HEK293 (cell line): Measurements from ENCODE around the gene PIEZO1.

Experiments used
- CTCF ChIA-PET: fragments of 350-600 bp; formaldehyde crosslinking; extraction: SDS; loops from one replicate; lab custom pipeline; 2021; ENCODE audit warnings: antibody characterized with exemption; lab: Yijun Ruan, JAX
- POLR2A ChIA-PET: fragments of 300-600 bp; formaldehyde crosslinking; extraction: SDS; loops from one replicate; lab custom pipeline; 2020; ENCODE audit warnings: antibody characterized with exemption, inconsistent platforms; lab: Yijun Ruan, JAX
- H3K27ac ChIP-seq: fragments of 200-500 bp; sonication (Bioruptor generic); 2 replicates; pipeline ENCODE4 v1.5.1; 2014; ENCODE audit warnings: low read depth, low read length, control low read depth, inconsistent platforms; ENCODE audit errors: extremely low read depth
- H3K36me3 ChIP-seq, 2 experiments: fragments of 200-500 bp in 1 of 2; sonication (Bioruptor generic) in 1 of 2; 1 replicate in 1 of 2; 2 replicates in 1 of 2; pipeline ENCODE4 v1.5.1; 2014 to 2017; ENCODE audit warnings: inconsistent platforms in 2 of 2, low read length in 2 of 2; ENCODE audit not compliant: control insufficient read depth in 2 of 2, insufficient read depth in 1 of 2
- H3K4me1 ChIP-seq: fragments of 200-500 bp; sonication (Bioruptor generic); 2 replicates; pipeline ENCODE4 v1.5.1; 2014; ENCODE audit warnings: mild to moderate bottlenecking, low read length, inconsistent platforms; ENCODE audit not compliant: control insufficient read depth, insufficient read depth
- H3K4me3 ChIP-seq: 2 replicates; pipeline ENCODE4 v1.5.1; 2011; ENCODE audit warnings: low read depth, mild to moderate bottlenecking, control low read depth, low read length, moderate library complexity
- H3K9me3 ChIP-seq: fragments of 200-500 bp; sonication (Bioruptor generic); 2 replicates; pipeline ENCODE4 v1.5.1; 2014; ENCODE audit warnings: low read depth, low read length, inconsistent platforms; ENCODE audit not compliant: control insufficient read depth, insufficient read depth
- GLI2 ChIP-seq: fragments of 450-650 bp; formaldehyde crosslinking; IDR thresholded peaks from 2 replicates; pipeline ENCODE4; 2017; ENCODE audit warnings: missing biosample characterization, missing genetic modification characterization, low read depth, borderline replicate concordance
- GLIS1 ChIP-seq: fragments of 450-650 bp; formaldehyde crosslinking; IDR thresholded peaks from 2 replicates; pipeline ENCODE4 v1.5.1; 2016; ENCODE audit warnings: missing biosample characterization, missing genetic modification characterization
- MYNN ChIP-seq: fragments of 450-650 bp; formaldehyde crosslinking; IDR thresholded peaks from 2 replicates; pipeline ENCODE4 v1.5.1; 2016; ENCODE audit warnings: missing biosample characterization, missing genetic modification characterization, borderline replicate concordance
- MZF1 ChIP-seq: fragments of 450-650 bp; formaldehyde crosslinking; IDR thresholded peaks from 2 replicates; pipeline ENCODE4 v1.5.1; 2017; ENCODE audit warnings: missing biosample characterization, missing genetic modification characterization, borderline replicate concordance
- SCRT1 ChIP-seq: fragments of 450-650 bp; formaldehyde crosslinking; IDR thresholded peaks from 2 replicates; pipeline ENCODE4 v1.5.1; 2016; ENCODE audit warnings: missing biosample characterization, missing genetic modification characterization, borderline replicate concordance
- SCRT2 ChIP-seq: fragments of 450-650 bp; formaldehyde crosslinking; IDR thresholded peaks from 2 replicates; pipeline ENCODE4 v1.5.1; 2016; ENCODE audit warnings: missing biosample characterization, missing genetic modification characterization
- SP2 ChIP-seq: fragments of 450-650 bp; formaldehyde crosslinking; IDR thresholded peaks from 2 replicates; pipeline ENCODE4 v1.5.1; 2016; ENCODE audit warnings: missing biosample characterization, missing genetic modification characterization
- WT1 ChIP-seq: fragments of 450-650 bp; formaldehyde crosslinking; IDR thresholded peaks from 2 replicates; pipeline ENCODE4 v1.5.1; 2016; ENCODE audit warnings: missing biosample characterization, missing genetic modification characterization
- ZBTB48 ChIP-seq: fragments of 450-650 bp; formaldehyde crosslinking; IDR thresholded peaks from 2 replicates; pipeline ENCODE4 v1.5.1; 2016; ENCODE audit warnings: missing biosample characterization, missing genetic modification characterization
- ZBTB7A ChIP-seq: fragments of 450-650 bp; formaldehyde crosslinking; IDR thresholded peaks from 2 replicates; pipeline ENCODE4 v1.5.1; 2016; ENCODE audit warnings: low read depth, missing biosample characterization, missing genetic modification characterization
- ZFHX2 ChIP-seq: fragments of 450-650 bp; formaldehyde crosslinking; conservative IDR thresholded peaks from 2 replicates; pipeline ENCODE4 v1.5.1; 2016; ENCODE audit warnings: missing biosample characterization, missing genetic modification characterization
- ZNF155 ChIP-seq: fragments of 450-650 bp; formaldehyde crosslinking; IDR thresholded peaks from 2 replicates; pipeline ENCODE4 v1.5.1; 2016; ENCODE audit warnings: missing biosample characterization, missing genetic modification characterization
- ZNF184 ChIP-seq: fragments of 450-650 bp; IDR thresholded peaks from 2 replicates; pipeline ENCODE4 v1.5.1; 2018; ENCODE audit warnings: missing biosample characterization, mild to moderate bottlenecking, missing genetic modification characterization
- ZNF221 ChIP-seq: fragments of 450-650 bp; formaldehyde crosslinking; IDR thresholded peaks from 2 replicates; pipeline ENCODE4 v1.5.1; 2017; ENCODE audit warnings: missing biosample characterization, missing genetic modification characterization, borderline replicate concordance
- ZNF24 ChIP-seq: fragments of 450-650 bp; formaldehyde crosslinking; IDR thresholded peaks from 2 replicates; pipeline ENCODE4 v1.5.1; 2016; ENCODE audit warnings: missing biosample characterization, missing genetic modification characterization
- ZNF324 ChIP-seq: fragments of 450-650 bp; formaldehyde crosslinking; IDR thresholded peaks from 2 replicates; pipeline ENCODE4 v1.5.1; 2016; ENCODE audit warnings: missing biosample characterization, missing genetic modification characterization
- ZNF391 ChIP-seq: fragments of 450-650 bp; formaldehyde crosslinking; IDR thresholded peaks from 2 replicates; pipeline ENCODE4 v1.5.1; 2016; ENCODE audit warnings: low read depth, missing biosample characterization, missing genetic modification characterization, borderline replicate concordance
- ZNF404 ChIP-seq: fragments of 450-650 bp; formaldehyde crosslinking; IDR thresholded peaks from 2 replicates; pipeline ENCODE4 v1.5.1; 2017; ENCODE audit warnings: missing biosample characterization, missing genetic modification characterization
- ZNF416 ChIP-seq: fragments of 450-650 bp; formaldehyde crosslinking; IDR thresholded peaks from 2 replicates; pipeline ENCODE4 v1.5.1; 2016; ENCODE audit warnings: missing biosample characterization, missing genetic modification characterization
- ZNF544 ChIP-seq: fragments of 450-650 bp; formaldehyde crosslinking; IDR thresholded peaks from 2 replicates; pipeline ENCODE4 v1.5.0; 2017; ENCODE audit warnings: missing biosample characterization, missing genetic modification characterization
- ZNF585B ChIP-seq: fragments of 450-650 bp; formaldehyde crosslinking; IDR thresholded peaks from 2 replicates; pipeline ENCODE4 v1.5.1; 2016; ENCODE audit warnings: missing biosample characterization, missing genetic modification characterization
- ZNF626 ChIP-seq: fragments of 450-650 bp; sonication (Bioruptor Pico); formaldehyde crosslinking; IDR thresholded peaks from 2 replicates; pipeline ENCODE4 v1.5.1; 2018; ENCODE audit warnings: missing biosample characterization, missing genetic modification characterization, inconsistent platforms
- ZNF76 ChIP-seq: fragments of 450-650 bp; formaldehyde crosslinking; IDR thresholded peaks from 2 replicates; pipeline ENCODE4; 2016; ENCODE audit warnings: low read depth, missing biosample characterization, missing genetic modification characterization, borderline replicate concordance
- ZNF785 ChIP-seq: fragments of 450-650 bp; formaldehyde crosslinking; IDR thresholded peaks from 2 replicates; pipeline ENCODE4 v1.5.1; 2016; ENCODE audit warnings: missing biosample characterization, missing genetic modification characterization
- ZSCAN16 ChIP-seq: fragments of 450-650 bp; formaldehyde crosslinking; IDR thresholded peaks from 2 replicates; pipeline ENCODE4 v1.5.1; 2016; ENCODE audit warnings: missing biosample characterization, missing genetic modification characterization
- TF ChIP-seq, protein P1 (sequence below): fragments of 450-650 bp; formaldehyde crosslinking; IDR thresholded peaks from 2 replicates; pipeline ENCODE4 v1.5.1; 2016; ENCODE audit warnings: missing biosample characterization, missing genetic modification characterization
- TF ChIP-seq, protein P2 (sequence below): fragments of 450-650 bp; formaldehyde crosslinking; IDR thresholded peaks from 2 replicates; pipeline ENCODE4 v1.5.1; 2017; ENCODE audit warnings: missing biosample characterization, missing genetic modification characterization
- TF ChIP-seq, protein P3 (sequence below): fragments of 450-650 bp; formaldehyde crosslinking; IDR thresholded peaks from 2 replicates; pipeline ENCODE4 v1.5.0; 2017; ENCODE audit warnings: missing biosample characterization, missing genetic modification characterization, borderline replicate concordance

PIEZO1 gene, protein sequence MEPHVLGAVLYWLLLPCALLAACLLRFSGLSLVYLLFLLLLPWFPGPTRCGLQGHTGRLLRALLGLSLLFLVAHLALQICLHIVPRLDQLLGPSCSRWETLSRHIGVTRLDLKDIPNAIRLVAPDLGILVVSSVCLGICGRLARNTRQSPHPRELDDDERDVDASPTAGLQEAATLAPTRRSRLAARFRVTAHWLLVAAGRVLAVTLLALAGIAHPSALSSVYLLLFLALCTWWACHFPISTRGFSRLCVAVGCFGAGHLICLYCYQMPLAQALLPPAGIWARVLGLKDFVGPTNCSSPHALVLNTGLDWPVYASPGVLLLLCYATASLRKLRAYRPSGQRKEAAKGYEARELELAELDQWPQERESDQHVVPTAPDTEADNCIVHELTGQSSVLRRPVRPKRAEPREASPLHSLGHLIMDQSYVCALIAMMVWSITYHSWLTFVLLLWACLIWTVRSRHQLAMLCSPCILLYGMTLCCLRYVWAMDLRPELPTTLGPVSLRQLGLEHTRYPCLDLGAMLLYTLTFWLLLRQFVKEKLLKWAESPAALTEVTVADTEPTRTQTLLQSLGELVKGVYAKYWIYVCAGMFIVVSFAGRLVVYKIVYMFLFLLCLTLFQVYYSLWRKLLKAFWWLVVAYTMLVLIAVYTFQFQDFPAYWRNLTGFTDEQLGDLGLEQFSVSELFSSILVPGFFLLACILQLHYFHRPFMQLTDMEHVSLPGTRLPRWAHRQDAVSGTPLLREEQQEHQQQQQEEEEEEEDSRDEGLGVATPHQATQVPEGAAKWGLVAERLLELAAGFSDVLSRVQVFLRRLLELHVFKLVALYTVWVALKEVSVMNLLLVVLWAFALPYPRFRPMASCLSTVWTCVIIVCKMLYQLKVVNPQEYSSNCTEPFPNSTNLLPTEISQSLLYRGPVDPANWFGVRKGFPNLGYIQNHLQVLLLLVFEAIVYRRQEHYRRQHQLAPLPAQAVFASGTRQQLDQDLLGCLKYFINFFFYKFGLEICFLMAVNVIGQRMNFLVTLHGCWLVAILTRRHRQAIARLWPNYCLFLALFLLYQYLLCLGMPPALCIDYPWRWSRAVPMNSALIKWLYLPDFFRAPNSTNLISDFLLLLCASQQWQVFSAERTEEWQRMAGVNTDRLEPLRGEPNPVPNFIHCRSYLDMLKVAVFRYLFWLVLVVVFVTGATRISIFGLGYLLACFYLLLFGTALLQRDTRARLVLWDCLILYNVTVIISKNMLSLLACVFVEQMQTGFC (N-terminal part only)

DNA sequence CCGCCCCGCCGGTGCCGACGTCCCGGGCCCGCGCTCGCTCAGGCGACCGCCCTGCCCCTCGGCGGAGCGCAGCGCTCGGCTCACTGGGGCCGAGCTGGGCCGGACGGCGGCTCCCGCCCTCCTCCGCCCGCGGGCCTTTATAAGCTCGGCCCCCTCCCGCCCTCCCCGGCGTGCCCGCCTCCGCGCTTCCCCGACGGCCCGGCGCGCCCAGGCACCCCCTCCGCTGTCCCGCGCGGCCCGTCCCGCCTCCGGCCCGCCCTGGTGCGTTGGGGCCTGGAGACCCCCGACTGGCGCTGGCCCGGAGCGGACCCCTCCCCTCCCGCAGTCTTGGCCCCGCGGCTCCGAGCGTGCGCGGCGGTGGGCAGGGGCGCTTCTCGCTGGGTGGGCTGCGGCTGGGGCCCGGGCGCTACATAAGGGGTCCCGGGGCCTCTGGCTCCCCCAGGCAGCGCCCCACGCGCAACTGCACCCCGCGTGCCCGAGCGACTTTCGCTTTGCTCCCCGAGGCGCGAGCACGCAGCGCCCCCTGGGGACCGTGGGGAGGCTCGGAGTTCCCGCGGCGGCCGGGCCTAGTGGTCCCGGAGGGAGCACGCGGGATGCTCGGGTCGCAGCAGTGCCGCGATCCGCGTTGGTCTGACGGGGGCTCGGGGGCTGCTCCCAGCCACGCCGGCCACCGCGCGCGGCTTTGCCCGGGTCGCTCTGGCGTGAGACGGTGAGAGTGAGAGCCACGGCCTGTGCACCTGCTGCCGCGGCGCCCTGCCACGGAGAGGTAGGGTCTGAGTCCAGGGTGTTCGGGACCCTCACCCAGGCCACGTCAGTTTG lies at the start of gene PIEZO1:
TSS of gene PIEZO1 (minus strand) at position 115 of the 819 bp plus-strand sequence. CDS start 256 bp downstream, outside the sequence.
- no peaks in the 10 kb centered on the region for H3K36me3 ChIP-seq
- no peaks in the 10 kb centered on the region for H3K9me3 ChIP-seq
- H3K4me1 ChIP-seq = peaks cover 22% of the 10 kb centered on the region
- peak within 1 kb of the TSS; percentile 53 for H3K4me3 ChIP-seq
- ChIA-PET CTCF (interaction anchor here (0.6 to 0.8 kb wide), 5 partner anchors 11 to 870 kb away, joined by 3 to 4 read pairs (median 3); no protein-coding TSS in a partner anchor), POLR2A (interaction anchor here (0.5 to 6.7 kb wide), 12 partner anchors 10 to 732 kb away, joined by 3 to 97 read pairs (median 4); no protein-coding TSS in a partner anchor)
- peak within 1 kb of the TSS; percentile 76; the same call in 1 of the 2 replicates for H3K27ac ChIP-seq
- no peak for TF ChIP-seq ZNF416 (tag by site-specific recombination)
- no peak for TF ChIP-seq ZNF544 (tag by site-specific recombination)
- peak; percentile 21; the same call in 1 of the 2 replicates for TF ChIP-seq ZFHX2 (tag by site-specific recombination)
- TF ChIP-seq, protein P1, sequence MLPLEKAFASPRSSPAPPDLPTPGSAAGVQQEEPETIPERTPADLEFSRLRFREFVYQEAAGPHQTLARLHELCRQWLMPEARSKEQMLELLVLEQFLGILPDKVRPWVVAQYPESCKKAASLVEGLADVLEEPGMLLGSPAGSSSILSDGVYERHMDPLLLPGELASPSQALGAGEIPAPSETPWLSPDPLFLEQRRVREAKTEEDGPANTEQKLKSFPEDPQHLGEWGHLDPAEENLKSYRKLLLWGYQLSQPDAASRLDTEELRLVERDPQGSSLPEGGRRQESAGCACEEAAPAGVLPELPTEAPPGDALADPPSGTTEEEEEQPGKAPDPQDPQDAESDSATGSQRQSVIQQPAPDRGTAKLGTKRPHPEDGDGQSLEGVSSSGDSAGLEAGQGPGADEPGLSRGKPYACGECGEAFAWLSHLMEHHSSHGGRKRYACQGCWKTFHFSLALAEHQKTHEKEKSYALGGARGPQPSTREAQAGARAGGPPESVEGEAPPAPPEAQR (tag by site-specific recombination) = no peak
- TF ChIP-seq, protein P2, sequence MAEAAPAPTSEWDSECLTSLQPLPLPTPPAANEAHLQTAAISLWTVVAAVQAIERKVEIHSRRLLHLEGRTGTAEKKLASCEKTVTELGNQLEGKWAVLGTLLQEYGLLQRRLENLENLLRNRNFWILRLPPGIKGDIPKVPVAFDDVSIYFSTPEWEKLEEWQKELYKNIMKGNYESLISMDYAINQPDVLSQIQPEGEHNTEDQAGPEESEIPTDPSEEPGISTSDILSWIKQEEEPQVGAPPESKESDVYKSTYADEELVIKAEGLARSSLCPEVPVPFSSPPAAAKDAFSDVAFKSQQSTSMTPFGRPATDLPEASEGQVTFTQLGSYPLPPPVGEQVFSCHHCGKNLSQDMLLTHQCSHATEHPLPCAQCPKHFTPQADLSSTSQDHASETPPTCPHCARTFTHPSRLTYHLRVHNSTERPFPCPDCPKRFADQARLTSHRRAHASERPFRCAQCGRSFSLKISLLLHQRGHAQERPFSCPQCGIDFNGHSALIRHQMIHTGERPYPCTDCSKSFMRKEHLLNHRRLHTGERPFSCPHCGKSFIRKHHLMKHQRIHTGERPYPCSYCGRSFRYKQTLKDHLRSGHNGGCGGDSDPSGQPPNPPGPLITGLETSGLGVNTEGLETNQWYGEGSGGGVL (tag by site-specific recombination) = peak; percentile 65
- no peak for TF ChIP-seq MZF1
- 0 out of 2 replicates have a peak, but pooled peaks have one; percentile 50 for TF ChIP-seq ZBTB7A (tag by site-specific recombination)
- no peak for TF ChIP-seq ZNF324 (tag by site-specific recombination)
- no peak for TF ChIP-seq SCRT2 (tag by site-specific recombination)
- TF ChIP-seq MYNN (tag by site-specific recombination) = no peak
- TF ChIP-seq GLI2 (tag by site-specific recombination) = no peak
- no peak for TF ChIP-seq ZNF184 (tag by site-specific recombination)
- TF ChIP-seq SCRT1 (tag by site-specific recombination) = no peak
- TF ChIP-seq ZNF391 = no peak
- TF ChIP-seq ZNF24 (tag by site-specific recombination) = no peak
- no peak for TF ChIP-seq ZNF221 (tag by site-specific recombination)
- no peak for TF ChIP-seq ZNF155 (tag by site-specific recombination)
- 0 out of 2 replicates have a peak, but pooled peaks have one; percentile 23 for TF ChIP-seq ZNF76 (tag by site-specific recombination)
- no peak for TF ChIP-seq ZNF585B (tag by site-specific recombination)
- no peak for TF ChIP-seq SP2 (tag by site-specific recombination)
- TF ChIP-seq ZSCAN16 = no peak
- no peak for TF ChIP-seq WT1 (tag by site-specific recombination)
- no peak for TF ChIP-seq ZNF404 (tag by site-specific recombination)
- TF ChIP-seq ZBTB48 (tag by site-specific recombination) = peak; percentile 37; the same call in 1 of the 2 replicates
- peak; percentile 97 for TF ChIP-seq ZNF785 (tag by site-specific recombination)
- TF ChIP-seq, protein P3, sequence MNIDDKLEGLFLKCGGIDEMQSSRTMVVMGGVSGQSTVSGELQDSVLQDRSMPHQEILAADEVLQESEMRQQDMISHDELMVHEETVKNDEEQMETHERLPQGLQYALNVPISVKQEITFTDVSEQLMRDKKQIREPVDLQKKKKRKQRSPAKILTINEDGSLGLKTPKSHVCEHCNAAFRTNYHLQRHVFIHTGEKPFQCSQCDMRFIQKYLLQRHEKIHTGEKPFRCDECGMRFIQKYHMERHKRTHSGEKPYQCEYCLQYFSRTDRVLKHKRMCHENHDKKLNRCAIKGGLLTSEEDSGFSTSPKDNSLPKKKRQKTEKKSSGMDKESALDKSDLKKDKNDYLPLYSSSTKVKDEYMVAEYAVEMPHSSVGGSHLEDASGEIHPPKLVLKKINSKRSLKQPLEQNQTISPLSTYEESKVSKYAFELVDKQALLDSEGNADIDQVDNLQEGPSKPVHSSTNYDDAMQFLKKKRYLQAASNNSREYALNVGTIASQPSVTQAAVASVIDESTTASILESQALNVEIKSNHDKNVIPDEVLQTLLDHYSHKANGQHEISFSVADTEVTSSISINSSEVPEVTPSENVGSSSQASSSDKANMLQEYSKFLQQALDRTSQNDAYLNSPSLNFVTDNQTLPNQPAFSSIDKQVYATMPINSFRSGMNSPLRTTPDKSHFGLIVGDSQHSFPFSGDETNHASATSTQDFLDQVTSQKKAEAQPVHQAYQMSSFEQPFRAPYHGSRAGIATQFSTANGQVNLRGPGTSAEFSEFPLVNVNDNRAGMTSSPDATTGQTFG = no peak
- TF ChIP-seq ZNF626 = no peak
- TF ChIP-seq GLIS1 (tag by site-specific recombination) = peak; percentile 51
